Heart left ventricle (tissue), 16 donors: ENCODE measurements around the gene TTLL9. TPM values are rescaled to one million over a fixed set of nuclear protein-coding genes. Genes with fewer than 3 reads are reported as not detected.

Experiments
- ATAC-seq, 4 donors: fragments of 200-7000 bp; cut with Tn5 transposase; one replicate each; pipeline ENCODE4 v1.9.1; 2020 to 2022; ENCODE audit warnings: moderate library complexity in 4 of 4, mild to moderate bottlenecking in 3 of 4, moderate number of reproducible peaks in 1 of 4
- DNase-seq, 5 donors: peaks; one replicate each; pipeline ENCODE4 v3.0.0-alpha.2; 2020
- H3K27ac ChIP-seq, 12 donors: fragments of 200-600 bp; sonication (generic) in 4 of 12; one replicate each; pipeline versions ENCODE4 v1.5.0 to v1.8.0; 2016 to 2022; ENCODE audit warnings: mild to moderate bottlenecking in 2 of 12
- H3K27me3 ChIP-seq, 9 donors: fragments of 200-600 bp; sonication (generic) in 2 of 9; one replicate each; pipeline versions ENCODE4 v1.5.1 to v1.8.0; 2016 to 2022; ENCODE audit warnings: mild to moderate bottlenecking in 3 of 9
- H3K36me3 ChIP-seq, 9 donors: fragments of 200-600 bp; sonication (generic) in 2 of 9; one replicate each; pipeline versions ENCODE4 v1.5.0 to v1.8.0; 2018 to 2022; ENCODE audit warnings: mild to moderate bottlenecking in 2 of 9
- H3K4me1 ChIP-seq, 12 donors: fragments of 200-600 bp; sonication (generic) in 4 of 12; one replicate each; pipeline versions ENCODE4 v1.5.0 to v1.8.0; 2016 to 2022; ENCODE audit warnings: mild to moderate bottlenecking in 3 of 12
- H3K4me3 ChIP-seq, 12 donors: fragments of 200-600 bp; sonication (generic) in 4 of 12; one replicate each; pipeline versions ENCODE4 v1.5.0 to v1.8.0; 2017 to 2022; ENCODE audit warnings: mild to moderate bottlenecking in 9 of 12, moderate library complexity in 4 of 12
- H3K9me3 ChIP-seq, 12 donors: fragments of 200-600 bp; sonication (generic) in 4 of 12; one replicate each; pipeline versions ENCODE4 v1.5.0 to v1.8.0; 2016 to 2022; ENCODE audit warnings: mild to moderate bottlenecking in 1 of 12
- POLR2A ChIP-seq, 2 donors: fragments of 450-650 bp; IDR thresholded peaks; one replicate each; pipeline ENCODE4 v1.6.1; 2017; ENCODE audit warnings: antibody characterized with exemption in 2 of 2, mild to moderate bottlenecking in 2 of 2, moderate library complexity in 2 of 2
- WGBS, 4 donors: extraction: QIAGEN DNeasy Blood & Tissue Kit in 2 of 4; methylation state at CpG; one replicate each; pipeline versions ENCODE4 v1.1.5 to v1.1.7; 2013 to 2018; 5-methylcytosine and 5-hydroxymethylcytosine counted together
- intact Hi-C, 10 donors: fragments of 100-400 bp; cut with DNase I; formaldehyde crosslinking; loops; one replicate each; pipeline versions ENCODE4 v1.11.1 to v1.14.2; 2022
- polyA plus RNA-seq, 2 donors: library from polyadenylated mRNA; stranded (reverse); fragments of 200-250 nt; gene quantifications; one replicate each; pipeline ENCODE4 v1.2.3, GENCODE V29; 2013
- total RNA-seq, 9 donors: library from RNA; depleted of rRNA in 2 of 9; stranded (reverse); fragments of >200 nt in 2 of 9; fragmentation: NEBNext Ultra II Directional in 3 of 9; extraction: Animal tissue kit (Norgen Biotek cat#: 25700) in 3 of 9; gene quantifications; one replicate each; pipeline versions ENCODE4 v1.1.0 to v1.2.4, GENCODE V29; 2016 to 2023
- TF ChIP-seq, protein P1 (sequence below), 12 donors: fragments of 200-600 bp; sonication (generic) in 4 of 12; IDR thresholded peaks; one replicate each; pipeline versions ENCODE4 v1.5.0 to v1.8.0; 2018 to 2022; ENCODE audit warnings: antibody characterized with exemption in 12 of 12, mild to moderate bottlenecking in 5 of 12
- donor health status: ischemic (EF 13 %, LVEDD 7.1; RV severe dilation, severe dysfunction).
- donor health status: healthy with polysubstance abuse.
- donor health status: DM: no; HTN: yes; CAD: no.
- donor health status: DM: no; HTN: no; CAD: no.
- donor health status: ischemic (EF 25% LVEDD 6.9; RV normal size, moderate dysfunction).
- donor health status: ischemic (EF 25% LVEDD 5.7; RV mildly dilated, moderate dysfunction).
- donor health status: healthy.
- donor health status: DM: yes; HTN: yes; CAD: no.
- donor health status: ischemic (EF 35%, LVEDD 5.7; RV mildly dilated, moderate dysfunction).
- donor health status: nonischemic (EF 11% LVEDD 7.7; RV severe dilation, severe dysfunction).
- donor health status: DM: yes; HTN: yes; CAD: no.
- donor health status: PGD.
- donor health status: ischemic (EF 29% LVEDD 5.4; RV normal size, mild dysfunction).
- donor health status: nonischemic (EF 23%, LVEDD 6.1; RV moderate dilation, normal function).

The TTLL9 gene
- total and polyA plus RNA-seq, 11 donors = not detected

DNA sequence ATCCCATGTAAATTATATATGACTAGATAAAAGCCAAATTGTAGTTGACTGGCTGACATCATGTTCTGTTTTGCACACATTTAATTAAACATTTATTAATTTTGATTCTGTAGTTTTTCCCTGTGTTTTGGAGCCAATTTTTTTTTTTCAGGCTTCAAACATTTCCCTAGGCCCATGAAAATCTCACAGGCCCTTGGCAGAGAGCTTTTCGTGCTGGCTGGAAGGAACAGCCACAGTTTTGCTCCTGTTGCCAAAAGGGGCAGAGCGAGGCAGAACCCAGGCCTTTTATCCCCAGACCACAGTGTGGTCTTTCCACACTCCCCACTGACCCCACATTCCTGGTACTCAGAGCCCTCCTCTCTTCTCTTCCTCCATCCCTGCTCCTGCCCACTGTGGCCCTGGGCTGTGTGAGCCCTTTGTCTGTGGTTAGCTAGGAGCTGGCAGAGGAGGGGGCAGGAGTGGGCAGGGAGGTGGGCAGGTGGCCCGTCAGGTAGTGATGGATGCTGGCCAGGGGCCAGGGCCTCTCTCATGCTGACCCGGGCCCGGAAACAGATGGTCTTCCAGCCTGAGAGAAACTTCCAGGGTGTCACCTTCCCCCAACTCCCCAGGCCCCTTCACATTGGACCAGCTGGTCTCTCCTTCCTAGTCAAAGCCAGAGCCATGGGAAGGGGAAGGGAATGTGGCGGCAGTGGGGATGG lies 120.4 kb downstream of the TTLL9 start:
- no peak for DNase-seq
- Histone ChIP-seq H3K4me3 (no peak overlapping the region), H3K9me3 (no peaks in the 10 kb centered on the region), H3K27ac (no peak overlapping the region), H3K4me1 (peaks cover 0 to 6% (median 0%) of the 10 kb centered on the region in 12 donors), H3K36me3 (no peaks in the 10 kb centered on the region), H3K27me3 (peaks cover 4 to 27% (median 20%) of the 10 kb centered on the region in 9 donors)
- no peak for TF ChIP-seq POLR2A (IDR thresholded peaks at IDR 0.05)
- TF ChIP-seq, protein P1, sequence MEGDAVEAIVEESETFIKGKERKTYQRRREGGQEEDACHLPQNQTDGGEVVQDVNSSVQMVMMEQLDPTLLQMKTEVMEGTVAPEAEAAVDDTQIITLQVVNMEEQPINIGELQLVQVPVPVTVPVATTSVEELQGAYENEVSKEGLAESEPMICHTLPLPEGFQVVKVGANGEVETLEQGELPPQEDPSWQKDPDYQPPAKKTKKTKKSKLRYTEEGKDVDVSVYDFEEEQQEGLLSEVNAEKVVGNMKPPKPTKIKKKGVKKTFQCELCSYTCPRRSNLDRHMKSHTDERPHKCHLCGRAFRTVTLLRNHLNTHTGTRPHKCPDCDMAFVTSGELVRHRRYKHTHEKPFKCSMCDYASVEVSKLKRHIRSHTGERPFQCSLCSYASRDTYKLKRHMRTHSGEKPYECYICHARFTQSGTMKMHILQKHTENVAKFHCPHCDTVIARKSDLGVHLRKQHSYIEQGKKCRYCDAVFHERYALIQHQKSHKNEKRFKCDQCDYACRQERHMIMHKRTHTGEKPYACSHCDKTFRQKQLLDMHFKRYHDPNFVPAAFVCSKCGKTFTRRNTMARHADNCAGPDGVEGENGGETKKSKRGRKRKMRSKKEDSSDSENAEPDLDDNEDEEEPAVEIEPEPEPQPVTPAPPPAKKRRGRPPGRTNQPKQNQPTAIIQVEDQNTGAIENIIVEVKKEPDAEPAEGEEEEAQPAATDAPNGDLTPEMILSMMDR (IDR thresholded peaks at IDR 0.05) = no peak
- 67 to 81% (median 73%) methylated on average over 3 to 6 of the region's 6 CpGs for WGBS, 4 donors
- intact Hi-C loops = no loop called here
- ATAC-seq = no peak

DNA sequence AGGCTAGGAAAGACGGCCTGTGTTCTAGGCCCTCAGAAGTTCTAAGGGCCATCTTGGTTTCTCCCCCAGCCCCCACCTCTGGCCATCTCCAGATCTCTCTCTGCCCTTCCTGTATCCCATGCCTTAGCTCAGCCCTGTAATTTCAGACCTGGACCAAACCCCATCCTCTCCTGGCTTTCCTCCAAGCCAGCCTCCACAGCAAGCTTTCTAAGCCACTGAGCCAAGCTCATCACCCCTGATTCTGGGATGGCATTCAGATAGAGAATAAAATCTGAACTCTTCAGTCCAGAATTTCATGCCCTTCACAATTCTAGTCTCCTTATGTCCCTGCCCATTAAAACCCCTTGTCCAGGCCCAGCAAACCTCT lies 120.9 kb downstream of the TTLL9 start:
- H3K4me3 ChIP-seq = no peak overlapping the region
- WGBS, 4 donors = 57 to 100% (median 82%) methylated on average over 1 of the region's 1 CpG; no CpG with 5 or more reads in 1 of the 4 donors
- H3K27ac ChIP-seq = no peak overlapping the region
- TF ChIP-seq POLR2A (IDR thresholded peaks at IDR 0.05) = no peak
- TF ChIP-seq, protein P1 (IDR thresholded peaks at IDR 0.05) = no peak
- ATAC-seq = no peak
- H3K27me3 ChIP-seq = peaks cover 4 to 31% (median 20%) of the 10 kb centered on the region in 9 donors
- peaks cover 0 to 6% (median 0%) of the 10 kb centered on the region in 12 donors for H3K4me1 ChIP-seq
- no peaks in the 10 kb centered on the region for H3K36me3 ChIP-seq
- no peak for DNase-seq
- no peaks in the 10 kb centered on the region for H3K9me3 ChIP-seq
- intact Hi-C loops = no loop called here

DNA sequence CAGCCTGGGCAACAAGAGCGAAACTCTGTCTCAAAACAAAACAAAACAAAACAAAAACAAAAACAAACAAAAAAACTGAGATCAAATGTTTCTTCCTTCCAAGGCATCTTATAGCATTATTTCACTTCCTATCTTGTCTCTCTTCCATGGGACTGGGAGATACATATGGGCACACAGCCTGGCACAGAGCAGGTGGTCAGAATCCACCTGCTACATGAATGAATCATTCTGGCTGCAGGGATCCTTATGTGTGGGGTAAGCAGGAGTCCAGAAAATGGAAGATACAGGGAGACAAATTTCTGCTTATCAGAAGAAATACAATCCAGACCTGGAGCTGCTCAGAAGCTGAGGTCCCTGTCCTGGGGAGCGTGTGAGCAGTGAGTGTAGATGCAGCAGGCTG lies 121.7 kb downstream of the TTLL9 start:
- ATAC-seq (no peak), DNase-seq (no peak)
- WGBS, 4 donors = 83 to 92% (median 87%) methylated on average over 2 of the region's 2 CpGs
- no peak overlapping the region for H3K27ac ChIP-seq
- H3K4me1 ChIP-seq = peaks cover 0 to 6% (median 0%) of the 10 kb centered on the region in 12 donors
- H3K36me3 ChIP-seq = no peaks in the 10 kb centered on the region
- no peak for TF ChIP-seq POLR2A (IDR thresholded peaks at IDR 0.05)
- TF ChIP-seq, protein P1 (IDR thresholded peaks at IDR 0.05) = no peak
- H3K9me3 ChIP-seq = no peaks in the 10 kb centered on the region
- peaks cover 4 to 33% (median 20%) of the 10 kb centered on the region in 9 donors for H3K27me3 ChIP-seq
- intact Hi-C loops = no loop called here
- H3K4me3 ChIP-seq = no peak overlapping the region

Other genes starting within 250 kb of the TTLL9 start
- gene COX4I2, start 232.7 kb upstream of the TTLL9 start, total RNA-seq = 10 to 100 TPM in 5 of 9 donors, 1 to 10 TPM in 4; 5.7 to 29.4 (median 10.6) TPM
- 10 to 100 TPM; 13.6 to 42.8 TPM for gene COX4I2, start 232.7 kb upstream of the TTLL9 start, polyA plus RNA-seq
- 100 to 1,000 TPM in 1 of 9 donors, 10 to 100 TPM in 8; 32.2 to 176 (median 62.6) TPM for gene BCL2L1, start 147.8 kb upstream of the TTLL9 start, total RNA-seq
- gene BCL2L1, start 147.8 kb upstream of the TTLL9 start, polyA plus RNA-seq = 100 to 1,000 TPM in 1 of 2 donors, 10 to 100 TPM in 1; 43.1 to 217 TPM
- gene TPX2, start 131.3 kb upstream of the TTLL9 start, total RNA-seq = 10 to 100 TPM in 1 of 9 donors, 1 to 10 TPM in 3, under 1 TPM in 5; 0.38 to 15.2 (median 0.77) TPM
- gene TPX2, start 131.3 kb upstream of the TTLL9 start, polyA plus RNA-seq = under 1 TPM; 0.04 to 0.97 TPM
- gene MYLK2, start 51.3 kb upstream of the TTLL9 start, total RNA-seq = under 1 TPM in 8 of 9 donors, not detected in 1; 0.10 to 0.76 (median 0.17) TPM
- under 1 TPM; 0.15 to 0.23 TPM for gene MYLK2, start 51.3 kb upstream of the TTLL9 start, polyA plus RNA-seq
- gene FOXS1, start 25.0 kb upstream of the TTLL9 start, total RNA-seq = 1 to 10 TPM; 1.9 to 6.0 (median 3.7) TPM
- 1 to 10 TPM; 2.5 to 4.9 TPM for gene FOXS1, start 25.0 kb upstream of the TTLL9 start, polyA plus RNA-seq
- 1 to 10 TPM; 1.0 to 7.4 (median 3.0) TPM for gene DUSP15, start 107 bp upstream of the TTLL9 start, total RNA-seq
- gene DUSP15, start 107 bp upstream of the TTLL9 start, polyA plus RNA-seq = 1 to 10 TPM in 1 of 2 donors, under 1 TPM in 1; 0.68 to 5.4 TPM
- gene PDRG1, start 81.4 kb downstream of the TTLL9 start, total RNA-seq = 10 to 100 TPM in 1 of 9 donors, 1 to 10 TPM in 8; 5.2 to 10.7 (median 7.3) TPM
- 10 to 100 TPM in 1 of 2 donors, 1 to 10 TPM in 1; 8.8 to 15.2 TPM for gene PDRG1, start 81.4 kb downstream of the TTLL9 start, polyA plus RNA-seq
- not detected for gene XKR7, start 97.5 kb downstream of the TTLL9 start, total RNA-seq
- gene XKR7, start 97.5 kb downstream of the TTLL9 start, polyA plus RNA-seq = not detected
- gene CCM2L, start 139.8 kb downstream of the TTLL9 start, total RNA-seq = 10 to 100 TPM in 3 of 9 donors, 1 to 10 TPM in 6; 3.4 to 14.8 (median 8.7) TPM
- 10 to 100 TPM; 11.4 to 12.5 TPM for gene CCM2L, start 139.8 kb downstream of the TTLL9 start, polyA plus RNA-seq
- gene HCK, start 181.6 kb downstream of the TTLL9 start, total RNA-seq = 10 to 100 TPM in 2 of 9 donors, 1 to 10 TPM in 7; 2.0 to 52.0 (median 4.5) TPM
- 1 to 10 TPM; 1.4 to 3.7 TPM for gene HCK, start 181.6 kb downstream of the TTLL9 start, polyA plus RNA-seq
- gene TM9SF4, start 239.1 kb downstream of the TTLL9 start, total RNA-seq = 10 to 100 TPM; 25.6 to 37.9 (median 30.0) TPM
- gene TM9SF4, start 239.1 kb downstream of the TTLL9 start, polyA plus RNA-seq = 10 to 100 TPM; 15.7 to 23.5 TPM